ENCODE data around the gene PLBD1.

DNA sequence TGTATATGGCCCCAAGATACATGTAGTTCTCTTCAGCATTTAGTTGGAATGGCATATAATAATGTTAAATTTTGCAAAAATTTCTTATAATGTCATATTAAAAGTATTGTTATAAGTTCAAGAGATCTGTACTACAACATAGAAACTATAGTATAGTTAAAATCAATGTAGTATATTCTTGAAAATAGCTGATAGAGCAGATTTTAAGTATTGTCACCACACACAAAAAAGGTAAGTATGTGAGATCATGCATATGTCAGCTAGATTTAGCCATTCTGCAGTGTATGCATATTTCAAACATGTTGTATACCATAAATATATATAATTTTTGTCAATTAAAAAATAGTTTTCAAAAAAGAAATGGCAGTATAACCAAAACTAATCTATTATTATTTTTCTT, 86.5 kb downstream of the PLBD1 start:
- TF ChIP-seq CTCF (IDR thresholded peaks at IDR 0.05) (no peak), POLR2AphosphoS5 (IDR thresholded peaks at IDR 0.05) (no peak)
